IMR-90 (cell line): ENCODE measurements around the gene IQCE. TPM values are rescaled to one million over a fixed set of nuclear protein-coding genes. Genes with fewer than 3 reads are reported as not detected.

Source experiments
- ATAC-seq: fragments of 200-7000 bp; cut with Tn5 transposase; 2 replicates; pipeline ENCODE4 v1.9.1; 2020; ENCODE audit warnings: low read depth, mild to moderate bottlenecking, moderate library complexity
- BruUV-seq: library from RNA; stranded (reverse); fragments of 400-500 nt; replicated peaks from 2 replicates; lab custom pipeline; 2021; lab: Mats Ljungman, UMichigan
- CTCF ChIA-PET: fragments of 300-600 bp; formaldehyde crosslinking; extraction: SDS; loops from one replicate; lab custom pipeline; 2021; ENCODE audit warnings: antibody characterized with exemption; lab: Yijun Ruan, JAX
- POLR2A ChIA-PET: fragments of 300-600 bp; sonication (Branson Sonifier 250); formaldehyde crosslinking; loops from one replicate; lab custom pipeline; 2022; ENCODE audit warnings: antibody characterized with exemption; ENCODE audit not compliant: unreplicated experiment; lab: Charles Lee
- DNase-seq: peaks from one replicate; pipeline ENCODE4 v3.0.0; 2013
- H2AFZ ChIP-seq: replicated peaks from 2 replicates; pipeline ENCODE3; 2013; ENCODE audit warnings: low read length, mild to moderate bottlenecking; ENCODE audit not compliant: poor library complexity
- H2AK5ac ChIP-seq: 2 replicates; pipeline ENCODE4 v1.6.1; 2013; ENCODE audit warnings: low read depth, low read length, inconsistent platforms
- H2AK9ac ChIP-seq: replicated peaks from 2 replicates; pipeline ENCODE3; 2013; ENCODE audit warnings: mild to moderate bottlenecking, low read depth, low read length, moderate library complexity; ENCODE audit not compliant: poor library complexity
- H2BK120ac ChIP-seq: 2 replicates; pipeline ENCODE4 v1.6.1; 2013; ENCODE audit warnings: low read depth, low read length, inconsistent platforms
- H2BK15ac ChIP-seq: 3 replicates; pipeline ENCODE4 v1.6.1; 2013; ENCODE audit warnings: low read depth, low read length, inconsistent platforms
- H2BK20ac ChIP-seq: 2 replicates; pipeline ENCODE4 v1.6.1; 2013; ENCODE audit warnings: low read depth, mild to moderate bottlenecking, inconsistent platforms, low read length, moderate library complexity
- H2BK5ac ChIP-seq: 2 replicates; pipeline ENCODE4 v1.6.1; 2013; ENCODE audit warnings: mild to moderate bottlenecking, low read depth, low read length, inconsistent platforms; ENCODE audit not compliant: poor library complexity, severe bottlenecking
- H3K14ac ChIP-seq: replicated peaks from 2 replicates; pipeline ENCODE4 v1.6.1; 2013; ENCODE audit warnings: low read depth, low read length, inconsistent platforms
- H3K18ac ChIP-seq: 2 replicates; pipeline ENCODE4 v1.6.1; 2013; ENCODE audit warnings: low read depth, low read length, control low read depth
- H3K23ac ChIP-seq: 2 replicates; pipeline ENCODE4 v1.6.1; 2013; ENCODE audit warnings: low read depth, low read length, inconsistent platforms
- H3K27ac ChIP-seq: 2 replicates; pipeline ENCODE4 v1.5.1; 2013; ENCODE audit warnings: mild to moderate bottlenecking, control low read depth, low read length; ENCODE audit not compliant: insufficient read depth
- H3K27me3 ChIP-seq: 2 replicates; pipeline ENCODE4 v1.6.1; 2013; ENCODE audit warnings: low read length; ENCODE audit not compliant: control insufficient read depth, insufficient read depth
- H3K36me3 ChIP-seq: 2 replicates; pipeline ENCODE4 v1.6.1; 2013; ENCODE audit warnings: low read length, mixed read lengths; ENCODE audit not compliant: control insufficient read depth, insufficient read depth
- H3K4ac ChIP-seq: 2 replicates; pipeline ENCODE4 v1.6.1; 2013; ENCODE audit warnings: low read depth, low read length, inconsistent platforms
- H3K4me1 ChIP-seq: 2 replicates; pipeline ENCODE4 v1.6.1; 2013; ENCODE audit warnings: low read length, mixed read lengths; ENCODE audit not compliant: control insufficient read depth, insufficient read depth
- H3K4me2 ChIP-seq: 2 replicates; pipeline ENCODE4 v1.6.1; 2013; ENCODE audit warnings: low read depth, mild to moderate bottlenecking, control low read depth, low read length, moderate library complexity
- H3K4me3 ChIP-seq: 2 replicates; pipeline ENCODE4 v1.5.1; 2013; ENCODE audit warnings: low read depth, mild to moderate bottlenecking, control low read depth, low read length, moderate library complexity; ENCODE audit not compliant: insufficient read depth
- H3K56ac ChIP-seq: 2 replicates; pipeline ENCODE4 v1.6.1; 2013; ENCODE audit warnings: low read length, inconsistent platforms; ENCODE audit not compliant: insufficient read depth; ENCODE audit errors: extremely low read depth
- H3K79me1 ChIP-seq, 2 experiments: 2 replicates each; pipeline ENCODE4 v1.6.1; 2013; ENCODE audit warnings: low read length in 2 of 2, inconsistent platforms in 1 of 2, low read depth in 1 of 2
- H3K9ac ChIP-seq: 2 replicates; pipeline ENCODE4 v1.6.1; 2013; ENCODE audit warnings: low read depth, low read length, control low read depth
- H3K9me1 ChIP-seq: 2 replicates; pipeline ENCODE4 v1.6.1; 2013; ENCODE audit warnings: low read length, inconsistent platforms; ENCODE audit not compliant: insufficient read depth
- H3K9me3 ChIP-seq: 2 replicates; pipeline ENCODE4 v1.6.1; 2013; ENCODE audit warnings: low read length; ENCODE audit not compliant: control insufficient read depth, insufficient read depth
- H4K20me1 ChIP-seq: 2 replicates; pipeline ENCODE4 v1.6.1; 2013; ENCODE audit warnings: low read length, inconsistent platforms; ENCODE audit not compliant: insufficient read depth
- H4K5ac ChIP-seq: 2 replicates; pipeline ENCODE4 v1.6.1; 2013; ENCODE audit warnings: mild to moderate bottlenecking, low read depth, low read length, control low read depth
- H4K8ac ChIP-seq, 2 experiments: 2 replicates each; pipeline ENCODE4 v1.6.1; 2013; ENCODE audit warnings: low read depth in 2 of 2, low read length in 2 of 2, control low read depth in 1 of 2, inconsistent platforms in 1 of 2
- H4K91ac ChIP-seq: 2 replicates; pipeline ENCODE4 v1.6.1; 2013; ENCODE audit warnings: low read depth, low read length, inconsistent platforms; ENCODE audit not compliant: insufficient read depth
- BHLHE40 ChIP-seq: fragments of 150-350 bp; IDR thresholded peaks from 2 replicates; pipeline ENCODE4 v1.6.1; 2016; ENCODE audit warnings: mild to moderate bottlenecking, low read depth, low read length
- CEBPB ChIP-seq: IDR thresholded peaks from 2 replicates; pipeline ENCODE4 v1.6.1; 2012; ENCODE audit warnings: low read depth, low read length, improper control_type of control experiment
- CHD1 ChIP-seq: IDR thresholded peaks from 2 replicates; pipeline ENCODE4 v1.6.1; 2012; ENCODE audit warnings: low read depth, low read length, improper control_type of control experiment
- FOS ChIP-seq: fragments of 150-350 bp; IDR thresholded peaks from 2 replicates; pipeline ENCODE4 v1.6.1; 2016; ENCODE audit warnings: low read depth, low read length
- MAFK ChIP-seq: IDR thresholded peaks from 2 replicates; pipeline ENCODE4 v1.6.1; 2012; ENCODE audit warnings: low read depth, low read length, improper control_type of control experiment
- MAZ ChIP-seq: IDR thresholded peaks from 2 replicates; pipeline ENCODE4 v1.6.1; 2012; ENCODE audit warnings: low read depth, mild to moderate bottlenecking, low read length, improper control_type of control experiment, moderate library complexity, borderline replicate concordance
- MXI1 ChIP-seq: IDR thresholded peaks from 2 replicates; pipeline ENCODE4 v1.6.1; 2012; ENCODE audit warnings: low read depth, mild to moderate bottlenecking, low read length, moderate library complexity, borderline replicate concordance
- POLR2A ChIP-seq: IDR thresholded peaks from 2 replicates; pipeline ENCODE4 v1.6.1; 2012; ENCODE audit warnings: mild to moderate bottlenecking, low read depth, low read length
- RAD21 ChIP-seq: IDR thresholded peaks from 2 replicates; pipeline ENCODE4 v1.6.1; 2012; ENCODE audit warnings: low read length, improper control_type of control experiment
- RCOR1 ChIP-seq: IDR thresholded peaks from 2 replicates; pipeline ENCODE4 v1.6.1; 2012; ENCODE audit warnings: mild to moderate bottlenecking, low read length, improper control_type of control experiment; ENCODE audit not compliant: insufficient replicate concordance
- RFX5 ChIP-seq: IDR thresholded peaks from 2 replicates; pipeline ENCODE4 v1.8.0; 2012; ENCODE audit warnings: low read depth, mild to moderate bottlenecking, low read length, moderate library complexity
- SMC3 ChIP-seq: fragments of 150-350 bp; IDR thresholded peaks from 2 replicates; pipeline ENCODE4 v1.6.1; 2016; ENCODE audit warnings: low read depth, mild to moderate bottlenecking, antibody characterized with exemption, low read length, moderate library complexity
- USF2 ChIP-seq: fragments of 150-350 bp; IDR thresholded peaks from 2 replicates; pipeline ENCODE4 v1.6.1; 2017; ENCODE audit warnings: mild to moderate bottlenecking, antibody characterized with exemption, low read length, low read depth
- WGBS, 2 experiments: methylation state at CpG; one replicate each; pipeline versions ENCODE4 v1.1.5 to v1.1.7; 2013; ENCODE audit warnings: missing lambda C conversion rate in 2 of 2; ENCODE audit not compliant: insufficient read length in 1 of 2; ENCODE audit errors: extremely low coverage in 2 of 2; 5-methylcytosine and 5-hydroxymethylcytosine counted together
- dilution Hi-C: fragments of 300-500 bp; cut with HindIII; formaldehyde crosslinking; loops from one replicate; pipeline ENCODE4 v1.14.3; 2018; ENCODE audit warnings: low sequenced_read_pairs; ENCODE audit not compliant: unreplicated experiment
- in situ Hi-C: fragments of 300-500 bp; cut with MboI; formaldehyde crosslinking; loops from 3 replicates; pipeline ENCODE4 v1.14.3; 2019; ENCODE audit warnings: low sequenced_read_pairs, inconsistent platforms, mixed read lengths
- intact Hi-C: fragments of 100-400 bp; cut with micrococcal nuclease; formaldehyde crosslinking; loops from 2 replicates; pipeline ENCODE4 v1.10.0; 2022
- polyA plus RNA-seq, 3 experiments: library from polyadenylated mRNA; depleted of rRNA; stranded (reverse); fragments of >200 nt; gene quantifications; 2 replicates each; pipeline ENCODE4 v1.2.3, GENCODE V29; 2012; ENCODE audit warnings: low replicate concordance in 1 of 3
- total RNA-seq: library from RNA; depleted of rRNA; stranded (reverse); fragments of >200 nt; gene quantifications from 2 replicates; pipeline ENCODE4 v1.2.3, GENCODE V29; 2012
- TF ChIP-seq, protein P1 (sequence below): fragments of 150-350 bp; IDR thresholded peaks from 2 replicates; pipeline ENCODE4 v1.6.1; 2016; ENCODE audit warnings: low read depth, mild to moderate bottlenecking, low read length, moderate library complexity, borderline replicate concordance
- TF ChIP-seq, protein P2 (sequence below): conservative IDR thresholded peaks from 2 replicates; pipeline ENCODE4 v1.5.1; 2012; ENCODE audit warnings: mild to moderate bottlenecking, low read depth, low read length, improper control_type of control experiment

Gene IQCE
- total and polyA plus RNA-seq, 2 of the 4 experiments (the other 2 are of a cell fraction) = 5.0 to 6.3 TPM

DNA sequence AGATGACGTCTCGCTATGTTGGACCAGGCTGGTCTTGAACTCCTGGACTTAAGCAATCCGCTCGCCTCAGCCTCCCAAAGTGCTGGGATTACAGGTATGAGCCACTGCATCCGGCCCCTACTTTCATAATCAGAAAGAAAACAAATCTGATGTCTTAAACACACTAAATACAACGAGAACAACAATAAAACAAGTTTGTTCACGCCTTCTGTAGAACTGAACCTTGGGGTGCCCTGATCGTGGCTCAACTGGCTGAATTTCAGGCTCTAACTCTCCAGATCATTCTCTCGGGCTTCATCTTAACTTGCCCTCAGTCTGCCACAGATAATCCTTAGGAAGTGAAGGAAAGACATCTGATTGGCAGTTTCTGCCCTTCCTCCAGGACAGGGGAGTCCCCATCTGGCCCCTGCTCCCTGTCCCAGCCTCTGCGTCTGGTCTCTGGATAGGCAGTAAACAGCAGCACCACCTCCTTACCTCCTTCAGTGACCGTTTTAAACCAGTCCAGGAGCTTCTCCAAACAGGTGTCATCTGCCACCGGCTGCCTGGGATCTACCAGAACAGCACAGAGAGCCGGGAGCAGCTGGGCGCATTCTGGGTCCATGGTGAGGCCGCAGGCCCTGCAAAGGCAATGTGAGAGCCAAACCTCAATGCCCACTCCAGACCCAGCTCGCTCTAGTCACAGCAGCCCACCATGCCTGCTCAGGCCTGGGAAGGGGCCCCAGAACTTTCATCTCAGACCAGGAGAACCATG is 4.8 kb upstream of the IQCE start:
- Histone ChIP-seq H3K9me1 (peaks cover 8% of the 10 kb centered on the region; the same call in 1 of the 2 replicates), H3K23ac (peak overlapping the region; percentile 51), H4K91ac (no peak overlapping the region), H3K56ac (peak overlapping the region; percentile 15; the same call in 1 of the 2 replicates), H2BK5ac (no peak overlapping the region), H4K8ac (no peak overlapping the region), H3K9me3 (no peaks in the 10 kb centered on the region), H3K14ac (peak overlapping the region; percentile 48; the same call in 1 of the 2 replicates), H4K20me1 (peaks cover 6% of the 10 kb centered on the region; the same call in 1 of the 2 replicates), H2BK120ac (no peak overlapping the region), H3K27me3 (no peaks in the 10 kb centered on the region), H2BK15ac (no peak overlapping the region), H3K9ac (peak overlapping the region; percentile 99), H2BK20ac (no peak overlapping the region), H2AK9ac (peak overlapping the region; percentile 7), H4K5ac (no peak overlapping the region), H3K79me1 (peaks cover 13 to 32% of the 10 kb centered on the region in 2 experiments), H3K4me3 (no peak overlapping the region), H3K27ac (no peak overlapping the region), H3K36me3 (peaks cover 5% of the 10 kb centered on the region), H2AFZ (peak overlapping the region; percentile 46), H3K4me2 (peak overlapping the region; percentile 92), H3K4ac (no peak overlapping the region), H2AK5ac (0 out of 2 replicates have a peak overlapping the region, but pooled peaks have one; percentile 24), H3K18ac (no peak overlapping the region), H3K4me1 (peaks cover 7% of the 10 kb centered on the region)
- 67% methylated on average over 7 of the region's 16 CpGs; no CpG with 5 or more reads in 1 of the 2 experiments for WGBS, 2 experiments
- no peak for DNase-seq
- CTCF ChIA-PET = no interaction called here
- POLR2A ChIA-PET = interaction anchor here (0.6 kb wide), 1 partner anchor 127 kb away, joined by 6 read pairs; no protein-coding TSS in a partner anchor
- ATAC-seq = no peak
- dilution Hi-C loops = no loop called here
- in situ Hi-C loops = no loop called here
- no TSS peak for BruUV-seq
- intact Hi-C loops = no loop called here
- TF ChIP-seq CHD1 = no peak
- no peak for TF ChIP-seq RAD21
- TF ChIP-seq RCOR1 = no peak
- TF ChIP-seq MAFK = no peak
- TF ChIP-seq, protein P1, sequence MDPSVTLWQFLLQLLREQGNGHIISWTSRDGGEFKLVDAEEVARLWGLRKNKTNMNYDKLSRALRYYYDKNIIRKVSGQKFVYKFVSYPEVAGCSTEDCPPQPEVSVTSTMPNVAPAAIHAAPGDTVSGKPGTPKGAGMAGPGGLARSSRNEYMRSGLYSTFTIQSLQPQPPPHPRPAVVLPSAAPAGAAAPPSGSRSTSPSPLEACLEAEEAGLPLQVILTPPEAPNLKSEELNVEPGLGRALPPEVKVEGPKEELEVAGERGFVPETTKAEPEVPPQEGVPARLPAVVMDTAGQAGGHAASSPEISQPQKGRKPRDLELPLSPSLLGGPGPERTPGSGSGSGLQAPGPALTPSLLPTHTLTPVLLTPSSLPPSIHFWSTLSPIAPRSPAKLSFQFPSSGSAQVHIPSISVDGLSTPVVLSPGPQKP = no peak
- TF ChIP-seq MXI1 = no peak
- TF ChIP-seq RFX5 = no peak
- no peak for TF ChIP-seq POLR2A
- no peak for TF ChIP-seq USF2
- no peak for TF ChIP-seq SMC3
- no peak for TF ChIP-seq BHLHE40
- TF ChIP-seq FOS = no peak
- TF ChIP-seq, protein P2, sequence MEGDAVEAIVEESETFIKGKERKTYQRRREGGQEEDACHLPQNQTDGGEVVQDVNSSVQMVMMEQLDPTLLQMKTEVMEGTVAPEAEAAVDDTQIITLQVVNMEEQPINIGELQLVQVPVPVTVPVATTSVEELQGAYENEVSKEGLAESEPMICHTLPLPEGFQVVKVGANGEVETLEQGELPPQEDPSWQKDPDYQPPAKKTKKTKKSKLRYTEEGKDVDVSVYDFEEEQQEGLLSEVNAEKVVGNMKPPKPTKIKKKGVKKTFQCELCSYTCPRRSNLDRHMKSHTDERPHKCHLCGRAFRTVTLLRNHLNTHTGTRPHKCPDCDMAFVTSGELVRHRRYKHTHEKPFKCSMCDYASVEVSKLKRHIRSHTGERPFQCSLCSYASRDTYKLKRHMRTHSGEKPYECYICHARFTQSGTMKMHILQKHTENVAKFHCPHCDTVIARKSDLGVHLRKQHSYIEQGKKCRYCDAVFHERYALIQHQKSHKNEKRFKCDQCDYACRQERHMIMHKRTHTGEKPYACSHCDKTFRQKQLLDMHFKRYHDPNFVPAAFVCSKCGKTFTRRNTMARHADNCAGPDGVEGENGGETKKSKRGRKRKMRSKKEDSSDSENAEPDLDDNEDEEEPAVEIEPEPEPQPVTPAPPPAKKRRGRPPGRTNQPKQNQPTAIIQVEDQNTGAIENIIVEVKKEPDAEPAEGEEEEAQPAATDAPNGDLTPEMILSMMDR = no peak
- no peak for TF ChIP-seq MAZ
- TF ChIP-seq CEBPB = no peak
